CD14-positive monocyte (primary cell): ENCODE results near the gene LAMB2. TPM values are rescaled to one million over a fixed set of nuclear protein-coding genes. Genes with fewer than 3 reads are reported as not detected.

Experiments
- DNase-seq, 3 donors: peaks; one replicate each; pipeline ENCODE4 v3.0.0-alpha.2; 2011 to 2022
- H2AFZ ChIP-seq: 2 replicates; pipeline ENCODE4 v1.6.0; 2012; ENCODE audit warnings: mild to moderate bottlenecking, low read depth, low read length, inconsistent platforms; ENCODE audit not compliant: insufficient read depth, poor library complexity, severe bottlenecking
- H3K27ac ChIP-seq, 2 donors: 1 replicate in 1 of 2; 2 replicates in 1 of 2; pipeline ENCODE4 v1.5.1; 2012 to 2013; ENCODE audit warnings: low read length in 2 of 2, control low read depth in 1 of 2, inconsistent platforms in 1 of 2, low read depth in 1 of 2, mild to moderate bottlenecking in 1 of 2
- H3K27me3 ChIP-seq, 2 donors: one replicate each; pipeline versions ENCODE4 v1.6.0 to v1.6.1; 2011 to 2013; ENCODE audit warnings: low read length in 2 of 2; ENCODE audit not compliant: control insufficient read depth in 2 of 2, insufficient read depth in 2 of 2
- H3K36me3 ChIP-seq, 2 donors: replicated peaks in 1 of 2; 1 replicate in 1 of 2; 2 replicates in 1 of 2; pipeline versions ENCODE4 v1.5.1 to v1.6.1; 2012 to 2013; ENCODE audit warnings: low read length in 2 of 2, control low read depth in 1 of 2, inconsistent platforms in 1 of 2, mild to moderate bottlenecking in 1 of 2; ENCODE audit not compliant: insufficient read depth in 2 of 2, control insufficient read depth in 1 of 2
- H3K4me1 ChIP-seq, 2 donors: 1 replicate in 1 of 2; 2 replicates in 1 of 2; pipeline versions ENCODE4 v1.5.1 to v1.6.1; 2012 to 2013; ENCODE audit warnings: low read length in 2 of 2, control low read depth in 1 of 2, inconsistent platforms in 1 of 2, mild to moderate bottlenecking in 1 of 2, moderate library complexity in 1 of 2; ENCODE audit not compliant: insufficient read depth in 2 of 2, control insufficient read depth in 1 of 2
- H3K4me2 ChIP-seq: replicated peaks from 2 replicates; pipeline ENCODE3; 2012; ENCODE audit warnings: low read length, moderate library complexity, mild to moderate bottlenecking; ENCODE audit not compliant: poor library complexity, severe bottlenecking; ENCODE audit errors: extremely low read depth
- H3K4me3 ChIP-seq, 3 experiments: fragments of 200-600 bp in 1 of 3; sonication (generic) in 1 of 3; replicated peaks in 1 of 3; 1 replicate in 2 of 3; 2 replicates in 1 of 3; pipeline ENCODE4 v1.5.1; 2011 to 2013; ENCODE audit warnings: low read length in 3 of 3, mild to moderate bottlenecking in 3 of 3, control low read depth in 2 of 3, low read depth in 2 of 3, inconsistent platforms in 1 of 3, moderate library complexity in 1 of 3
- H3K79me2 ChIP-seq: 2 replicates; pipeline ENCODE4 v1.6.0; 2012; ENCODE audit warnings: mild to moderate bottlenecking, control low read depth, inconsistent platforms, low read length, moderate library complexity; ENCODE audit not compliant: insufficient read depth
- H3K9ac ChIP-seq: 2 replicates; pipeline ENCODE4 v1.6.0; 2017; ENCODE audit warnings: low read length, mild to moderate bottlenecking; ENCODE audit not compliant: insufficient read depth, poor library complexity, severe bottlenecking
- H3K9me3 ChIP-seq, 2 donors: replicated peaks in 1 of 2; 1 replicate in 1 of 2; 2 replicates in 1 of 2; pipeline versions ENCODE4 v1.5.1 to v1.6.1; 2012 to 2013; ENCODE audit warnings: low read length in 2 of 2, control low read depth in 1 of 2; ENCODE audit not compliant: control insufficient read depth in 1 of 2, insufficient read depth in 1 of 2
- H4K20me1 ChIP-seq: 2 replicates; pipeline ENCODE4 v1.6.0; 2012; ENCODE audit warnings: mild to moderate bottlenecking, low read length, control low read depth, moderate library complexity; ENCODE audit not compliant: insufficient read depth
- H3K27ac Mint-ChIP-seq, 7 donors: one replicate each; pipeline ENCODE4 v1.8.0; 2020; ENCODE audit warnings: mild to moderate bottlenecking in 7 of 7, mixed read lengths in 7 of 7, moderate library complexity in 6 of 7, inconsistent platforms in 2 of 7
- H3K27me3 Mint-ChIP-seq, 3 donors: one replicate each; pipeline ENCODE4 v1.8.0; 2021 to 2022; ENCODE audit warnings: low read depth in 3 of 3, mild to moderate bottlenecking in 3 of 3, mixed read lengths in 3 of 3, moderate library complexity in 3 of 3, inconsistent platforms in 1 of 3
- H3K36me3 Mint-ChIP-seq, 2 donors: one replicate each; pipeline ENCODE4 v1.8.0; 2020; ENCODE audit warnings: mixed read lengths in 2 of 2, inconsistent platforms in 1 of 2, mild to moderate bottlenecking in 1 of 2
- H3K4me1 Mint-ChIP-seq: one replicate; pipeline ENCODE4 v1.8.0; 2020; ENCODE audit warnings: mild to moderate bottlenecking, mixed read lengths
- H3K4me3 Mint-ChIP-seq, 2 donors: one replicate each; pipeline ENCODE4 v1.8.0; 2020; ENCODE audit warnings: mild to moderate bottlenecking in 2 of 2, mixed read lengths in 2 of 2, moderate library complexity in 1 of 2
- H3K9me3 Mint-ChIP-seq, 7 donors: one replicate each; pipeline ENCODE4 v1.8.0; 2020 to 2022; ENCODE audit warnings: mixed read lengths in 7 of 7, mild to moderate bottlenecking in 6 of 7, moderate library complexity in 6 of 7, inconsistent platforms in 2 of 7
- WGBS: methylation state at CpG from one replicate; pipeline ENCODE4 v1.1.5; 2013; ENCODE audit warnings: missing lambda C conversion rate; ENCODE audit not compliant: insufficient coverage; 5-methylcytosine and 5-hydroxymethylcytosine counted together
- intact Hi-C, 2 donors: fragments of 100-400 bp; cut with micrococcal nuclease; formaldehyde crosslinking; loops; one replicate each; pipeline versions ENCODE4 v1.15.0 to v1.15.1; 2023
- polyA plus RNA-seq, 3 donors: library from polyadenylated mRNA; depleted of rRNA in 1 of 3; unstranded in 2 of 3; stranded (reverse) in 1 of 3; fragments of 300-500 nt in 2 of 3; fragments of >200 nt in 1 of 3; fragmentation: Illumina TruSeq in 2 of 3; gene quantifications; 1 replicate in 2 of 3; 2 replicates in 1 of 3; pipeline ENCODE4 v1.2.3, GENCODE V29; 2012 to 2021
- TF ChIP-seq, protein P1 (sequence below): fragments of 200-600 bp; IDR thresholded peaks from one replicate; pipeline ENCODE4 v1.8.0; 2022; ENCODE audit warnings: antibody characterized with exemption, mild to moderate bottlenecking

The LAMB2 gene
- polyA plus RNA-seq, 3 donors: 4.0 to 59.3 (median 7.6) TPM

DNA sequence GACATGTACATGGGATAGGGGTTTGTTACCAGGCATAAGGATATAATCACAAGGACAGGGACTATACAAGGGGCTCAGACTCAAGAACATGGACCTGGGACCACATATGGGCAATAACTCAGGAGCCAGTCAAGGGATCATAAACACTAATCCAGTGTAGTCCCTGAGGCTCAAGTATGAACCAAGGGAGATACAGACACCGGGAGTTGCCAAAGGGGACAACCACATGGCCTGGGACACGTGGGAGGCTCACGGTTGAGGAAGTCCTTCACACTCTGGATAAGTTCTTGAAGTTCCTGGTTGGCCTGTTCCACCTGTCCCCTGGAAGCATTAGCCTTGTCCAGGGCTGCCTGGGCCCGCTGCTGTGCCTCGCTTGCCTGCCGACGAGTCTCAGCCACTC, 10.4 kb downstream of the LAMB2 start:
- peaks cover 17 to 19% of the 10 kb centered on the region in 2 donors for H3K36me3 ChIP-seq
- Mint-ChIP-seq H3K4me3 (peak overlapping the region in 1 of 2 donors; percentile 0), H3K27me3 (no peaks in the 10 kb centered on the region), H3K9me3 (peaks cover 0 to 2% (median 0%) of the 10 kb centered on the region in 7 donors), H3K27ac (peak overlapping the region in 1 of 7 donors; percentile 6), H3K36me3 (peaks cover 13 to 17% of the 10 kb centered on the region in 2 donors), H3K4me1 (peaks cover 11% of the 10 kb centered on the region)
- TF ChIP-seq, protein P1, sequence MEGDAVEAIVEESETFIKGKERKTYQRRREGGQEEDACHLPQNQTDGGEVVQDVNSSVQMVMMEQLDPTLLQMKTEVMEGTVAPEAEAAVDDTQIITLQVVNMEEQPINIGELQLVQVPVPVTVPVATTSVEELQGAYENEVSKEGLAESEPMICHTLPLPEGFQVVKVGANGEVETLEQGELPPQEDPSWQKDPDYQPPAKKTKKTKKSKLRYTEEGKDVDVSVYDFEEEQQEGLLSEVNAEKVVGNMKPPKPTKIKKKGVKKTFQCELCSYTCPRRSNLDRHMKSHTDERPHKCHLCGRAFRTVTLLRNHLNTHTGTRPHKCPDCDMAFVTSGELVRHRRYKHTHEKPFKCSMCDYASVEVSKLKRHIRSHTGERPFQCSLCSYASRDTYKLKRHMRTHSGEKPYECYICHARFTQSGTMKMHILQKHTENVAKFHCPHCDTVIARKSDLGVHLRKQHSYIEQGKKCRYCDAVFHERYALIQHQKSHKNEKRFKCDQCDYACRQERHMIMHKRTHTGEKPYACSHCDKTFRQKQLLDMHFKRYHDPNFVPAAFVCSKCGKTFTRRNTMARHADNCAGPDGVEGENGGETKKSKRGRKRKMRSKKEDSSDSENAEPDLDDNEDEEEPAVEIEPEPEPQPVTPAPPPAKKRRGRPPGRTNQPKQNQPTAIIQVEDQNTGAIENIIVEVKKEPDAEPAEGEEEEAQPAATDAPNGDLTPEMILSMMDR: no peak
- H3K79me2 ChIP-seq: peaks cover 22% of the 10 kb centered on the region
- H3K9ac ChIP-seq: no peak overlapping the region
- H2AFZ ChIP-seq: no peak overlapping the region
- peaks cover 3% of the 10 kb centered on the region for H4K20me1 ChIP-seq
- intact Hi-C loops: no loop called here
- 89% methylated on average over 7 of the region's 7 CpGs for WGBS
- no peak overlapping the region for H3K4me3 ChIP-seq
- no peaks in the 10 kb centered on the region for H3K9me3 ChIP-seq
- no peaks in the 10 kb centered on the region for H3K27me3 ChIP-seq
- H3K4me1 ChIP-seq: peaks cover 16 to 23% of the 10 kb centered on the region in 2 donors
- DNase-seq: no peak
- H3K4me2 ChIP-seq: no peak overlapping the region
- no peak overlapping the region for H3K27ac ChIP-seq

DNA sequence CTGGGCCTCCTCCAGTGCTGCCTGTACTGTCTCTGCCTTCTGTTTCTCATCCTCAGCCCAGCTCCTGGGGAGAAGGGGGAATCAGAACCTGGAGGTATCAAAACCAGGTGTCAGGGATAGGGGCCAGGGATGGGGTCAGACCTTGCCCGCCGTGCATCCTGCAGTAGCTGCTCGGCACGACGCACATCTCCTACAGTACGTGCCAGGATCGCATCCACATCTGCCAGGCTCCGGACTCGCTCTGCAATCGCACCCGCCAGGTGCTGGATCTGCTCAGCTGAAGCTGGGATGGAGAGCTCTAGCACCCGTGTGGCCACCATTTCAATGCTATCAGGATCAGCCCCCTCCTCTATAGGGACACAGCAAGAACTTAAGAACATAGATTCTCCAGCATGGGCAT, 10.8 kb downstream of the LAMB2 start:
- Histone ChIP-seq H3K79me2 (peaks cover 26% of the 10 kb centered on the region), H2AFZ (no peak overlapping the region), H3K4me3 (no peak overlapping the region), H3K9me3 (no peaks in the 10 kb centered on the region), H3K36me3 (peaks cover 21 to 24% of the 10 kb centered on the region in 2 donors), H3K4me1 (peaks cover 16 to 23% of the 10 kb centered on the region in 2 donors), H3K27ac (peak overlapping the region in 1 of 2 donors; percentile 95), H4K20me1 (peaks cover 7% of the 10 kb centered on the region), H3K9ac (no peak overlapping the region), H3K4me2 (no peak overlapping the region), H3K27me3 (no peaks in the 10 kb centered on the region)
- H3K4me1 Mint-ChIP-seq: peaks cover 11% of the 10 kb centered on the region
- 98% methylated on average over 11 of the region's 12 CpGs for WGBS
- peak overlapping the region in 6 of 7 donors; percentile 5 to 92 (median 86) for H3K27ac Mint-ChIP-seq
- intact Hi-C loops: no loop called here
- H3K9me3 Mint-ChIP-seq: peaks cover 0 to 2% (median 0%) of the 10 kb centered on the region in 7 donors
- DNase-seq: no peak
- no peaks in the 10 kb centered on the region for H3K27me3 Mint-ChIP-seq
- TF ChIP-seq, protein P1: no peak
- no peak overlapping the region for H3K4me3 Mint-ChIP-seq
- peaks cover 15 to 20% of the 10 kb centered on the region in 2 donors for H3K36me3 Mint-ChIP-seq
